Measurements from ENCODE around the gene XK.

GRCh38 chrX:37678574-37678973, 7.0 kb upstream of the XK start:
- TF ChIP-seq CTCF (IDR thresholded peaks at IDR 0.05; ENCODE audit: poor library complexity), result no peak
- TF ChIP-seq EZH2 (IDR thresholded peaks at IDR 0.05; ENCODE audit: borderline replicate concordance), result no peak
- no peak for TF ChIP-seq EZH2phosphoT487 (IDR thresholded peaks at IDR 0.05; ENCODE audit: low read depth, severe bottlenecking, unreplicated experiment)

Data from hepatocyte (in vitro differentiated cells).